A549 treated with Mapracorat at 1 μM for 4 hours (cell line): Measurements from ENCODE around the gene TJAP1. TPM values are rescaled to one million over a fixed set of nuclear protein-coding genes. Genes with fewer than 3 reads are reported as not detected.

Experiments
- total RNA-seq: library from RNA; stranded (reverse); fragments of 200-300 nt; extraction: Qiagen RNA extraction; gene quantifications from 5 replicates; pipeline ENCODE4 v1.2.3, GENCODE V29; 2022

The TJAP1 gene, protein sequence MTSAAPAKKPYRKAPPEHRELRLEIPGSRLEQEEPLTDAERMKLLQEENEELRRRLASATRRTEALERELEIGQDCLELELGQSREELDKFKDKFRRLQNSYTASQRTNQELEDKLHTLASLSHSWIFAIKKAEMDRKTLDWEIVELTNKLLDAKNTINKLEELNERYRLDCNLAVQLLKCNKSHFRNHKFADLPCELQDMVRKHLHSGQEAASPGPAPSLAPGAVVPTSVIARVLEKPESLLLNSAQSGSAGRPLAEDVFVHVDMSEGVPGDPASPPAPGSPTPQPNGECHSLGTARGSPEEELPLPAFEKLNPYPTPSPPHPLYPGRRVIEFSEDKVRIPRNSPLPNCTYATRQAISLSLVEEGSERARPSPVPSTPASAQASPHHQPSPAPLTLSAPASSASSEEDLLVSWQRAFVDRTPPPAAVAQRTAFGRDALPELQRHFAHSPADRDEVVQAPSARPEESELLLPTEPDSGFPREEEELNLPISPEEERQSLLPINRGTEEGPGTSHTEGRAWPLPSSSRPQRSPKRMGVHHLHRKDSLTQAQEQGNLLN
- total RNA-seq, result 15.2 to 19.9 TPM (median 18.2 TPM) in 5 replicates

GRCh38 chr6:43477235-43478007 is at the start of gene TJAP1:
TJAP1 (plus strand) TSS chr6:43477570; CDS start chr6:43499002, 21,432 bp downstream.

GRCh38 chr6:43455531-43456428 is 21.6 kb upstream of the TJAP1 start, which contains the start of gene DLK2:
DLK2 (minus strand) TSS chr6:43455548; CDS start chr6:43454825, 723 bp downstream.

GRCh38 chr6:43509984-43510826 is 32.8 kb downstream of the TJAP1 start, which contains the start of gene LRRC73:
LRRC73 (minus strand) TSS chr6:43510346; CDS start chr6:43509785, 561 bp downstream.

GRCh38 chr6:43516697-43517504 is 39.5 kb downstream of the TJAP1 start, which contains the start of the genes POLR1C and YIPF3:
POLR1C (plus strand) TSS chr6:43517089; CDS start chr6:43517110, 21 bp downstream.
YIPF3 (minus strand) TSS chr6:43516926; CDS start chr6:43516807, 119 bp downstream.

Other genes starting within 250 kb of the TJAP1 start
- 72.7 to 108 TPM (median 97.1 TPM) in 5 replicates for gene DNPH1, start 248.1 kb upstream of the TJAP1 start, total RNA-seq
- 0.02 to 0.07 TPM (median 0.04 TPM) in 5 replicates for gene TTBK1, start 234.1 kb upstream of the TJAP1 start, total RNA-seq
- gene SLC22A7, start 179.3 kb upstream of the TJAP1 start, total RNA-seq, result not detected in 5 replicates
- gene CRIP3, start 168.7 kb upstream of the TJAP1 start, total RNA-seq, result 0.39 to 0.51 TPM (median 0.43 TPM) in 5 replicates
- 3.6 to 5.1 TPM (median 5.0 TPM) in 5 replicates for gene ZNF318, start 107.9 kb upstream of the TJAP1 start, total RNA-seq
- gene ABCC10, start 50.0 kb upstream of the TJAP1 start, total RNA-seq, result 5.7 to 12.4 TPM (median 8.5 TPM) in 5 replicates
- 4.5 to 7.5 TPM (median 7.1 TPM) in 5 replicates for gene DLK2, start 22.0 kb upstream of the TJAP1 start, total RNA-seq
- 0.46 to 1.3 TPM (median 1.1 TPM) in 5 replicates for gene LRRC73, start 32.8 kb downstream of the TJAP1 start, total RNA-seq
- 63.3 to 71.4 TPM (median 66.2 TPM) in 5 replicates for gene YIPF3, start 39.4 kb downstream of the TJAP1 start, total RNA-seq
- gene POLR1C, start 39.5 kb downstream of the TJAP1 start, total RNA-seq, result 44.9 to 48.4 TPM (median 46.3 TPM) in 5 replicates
- gene XPO5, start 98.5 kb downstream of the TJAP1 start, total RNA-seq, result 25.5 to 28.9 TPM (median 28.4 TPM) in 5 replicates
- 6.8 to 10.3 TPM (median 8.3 TPM) in 5 replicates for gene POLH, start 98.6 kb downstream of the TJAP1 start, total RNA-seq
- gene GTPBP2, start 151.7 kb downstream of the TJAP1 start, total RNA-seq, result 15.0 to 21.1 TPM (median 16.7 TPM) in 5 replicates
- 34.3 to 36.7 TPM (median 34.7 TPM) in 5 replicates for gene MAD2L1BP, start 158.3 kb downstream of the TJAP1 start, total RNA-seq
- gene RSPH9, start 167.5 kb downstream of the TJAP1 start, total RNA-seq, result 0.20 to 0.34 TPM (median 0.24 TPM) in 5 replicates
- gene MRPS18A, start 210.2 kb downstream of the TJAP1 start, total RNA-seq, result 45.6 to 50.1 TPM (median 47.0 TPM) in 5 replicates